Fibroblast of gingiva (primary cell): ENCODE results near the gene GANAB.
"Not testable (repeated sequence)": the region's sequence is repeated elsewhere in the genome, so short reads cannot be mapped to it uniquely, and the experiment has no call there.

ENCODE experiments used
- DNase-seq: peaks from one replicate; pipeline ENCODE4 v3.0.0-alpha.2; 2011; ENCODE audit warnings: low read depth

GANAB gene

DNA sequence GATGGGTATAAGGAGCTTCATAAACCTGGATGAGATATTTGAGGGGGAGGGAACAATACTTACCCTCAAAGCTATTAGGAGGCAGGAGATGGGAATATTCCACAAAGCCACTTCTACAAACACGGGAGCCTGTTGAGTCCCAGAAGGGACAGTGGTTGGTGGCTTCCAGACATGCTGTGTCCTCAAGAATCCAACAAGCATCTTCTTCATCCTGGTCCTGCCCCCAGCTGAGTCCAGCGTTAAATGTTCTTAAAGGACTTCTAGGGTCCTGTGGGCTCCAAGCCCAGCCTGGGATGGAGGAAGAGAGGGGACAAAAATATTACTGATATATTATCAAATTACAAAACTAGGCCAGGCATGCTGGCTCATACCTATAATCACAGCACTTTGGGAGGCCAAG, 21.0 kb upstream of the GANAB start:
- DNase-seq = no peak

DNA sequence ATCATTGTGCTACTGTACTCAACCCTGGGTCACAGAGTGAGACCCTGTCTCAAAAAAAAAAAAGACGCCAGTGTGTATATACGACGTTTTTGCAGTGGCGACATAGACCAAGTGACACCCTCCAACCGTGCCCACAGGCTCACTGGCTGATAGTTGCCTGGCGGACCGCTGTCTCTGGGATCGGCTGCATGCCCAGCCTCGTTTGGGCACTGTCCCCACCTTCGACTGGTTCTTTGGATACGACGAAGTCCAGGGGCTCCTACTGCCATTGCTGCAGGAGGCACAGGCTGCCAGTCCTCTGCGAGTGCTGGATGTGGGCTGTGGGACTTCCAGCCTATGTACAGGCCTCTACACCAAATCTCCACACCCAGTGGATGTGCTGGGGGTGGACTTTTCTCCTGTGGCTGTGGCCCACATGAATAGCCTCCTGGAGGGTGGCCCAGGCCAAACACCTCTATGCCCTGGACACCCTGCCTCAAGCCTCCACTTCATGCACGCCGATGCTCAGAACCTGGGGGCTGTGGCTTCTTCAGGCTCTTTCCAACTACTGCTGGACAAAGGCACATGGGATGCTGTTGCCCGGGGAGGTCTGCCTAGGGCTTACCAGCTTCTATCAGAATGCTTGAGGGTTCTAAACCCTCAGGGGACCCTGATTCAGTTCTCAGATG, 20.0 kb upstream of the GANAB start:
- DNase-seq = no peak

DNA sequence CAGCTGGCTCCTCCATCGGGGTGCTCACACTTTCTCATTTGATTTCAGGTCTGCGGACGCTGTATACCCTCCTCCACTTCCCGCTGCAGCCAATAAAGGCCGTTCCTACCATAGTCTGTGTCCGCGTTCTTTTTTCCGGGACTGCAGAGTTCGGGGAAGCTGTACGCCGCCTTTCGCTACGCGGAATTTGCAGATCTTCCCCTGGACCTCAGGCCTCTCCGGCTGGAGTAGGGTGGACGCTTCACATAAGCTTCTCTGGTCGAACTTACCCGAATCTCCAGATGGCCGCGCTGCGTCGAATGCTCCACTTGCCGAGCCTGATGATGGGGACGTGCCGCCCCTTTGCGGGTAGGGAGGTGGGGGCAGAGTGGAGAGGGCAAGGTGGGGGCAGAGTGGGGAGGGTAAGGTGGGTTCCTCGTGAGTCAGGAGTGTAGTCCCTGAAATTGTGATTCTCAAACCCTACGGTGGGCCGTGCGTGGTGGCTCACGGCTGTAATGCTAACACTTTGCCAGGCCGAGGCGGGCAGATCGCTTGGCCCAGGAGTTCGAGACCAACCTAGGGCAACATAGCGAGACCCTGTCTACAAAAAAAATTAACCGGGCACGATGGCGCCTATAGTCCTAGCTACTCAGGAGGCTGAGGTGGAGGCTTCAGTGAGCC, 19.3 kb upstream of the GANAB start:
- peak; percentile 56 for DNase-seq

DNA sequence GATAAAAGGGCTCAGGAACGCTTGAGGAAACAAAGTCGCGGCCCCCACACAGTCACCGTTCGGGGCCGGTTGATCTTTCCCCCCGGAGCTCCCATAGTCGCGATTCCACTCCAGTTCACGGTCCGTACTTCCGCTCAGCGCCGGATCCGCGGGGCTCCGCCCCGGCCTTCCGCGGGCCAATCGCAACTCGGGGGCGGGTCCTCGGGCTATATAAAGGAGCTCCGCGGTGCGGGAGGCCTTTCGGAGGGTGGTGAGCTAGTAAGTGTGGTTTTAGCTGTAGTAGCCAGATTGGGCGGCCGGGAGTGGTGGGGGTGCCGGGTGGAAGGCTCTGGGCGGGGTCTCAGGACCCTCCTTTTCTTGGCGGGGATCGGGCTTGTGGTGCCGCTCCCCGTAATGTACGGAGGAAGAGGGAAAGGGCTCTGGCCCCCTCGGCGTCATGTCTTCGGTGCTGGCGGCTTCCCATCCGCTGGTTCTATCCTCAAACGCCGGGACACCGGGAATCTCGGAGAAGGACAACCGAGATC, 18.7 kb upstream of the GANAB start, which contains the start of the genes C11orf98 and CSKMT:
TSS of gene C11orf98 (minus strand) at position 136 of the 524 bp plus-strand sequence. CDS start at position 95, 41 bp downstream.
TSS of gene CSKMT (plus strand) at position 238 of the 524 bp plus-strand sequence. CDS start 568 bp downstream, outside the sequence.
- DNase-seq = peak; percentile 94

DNA sequence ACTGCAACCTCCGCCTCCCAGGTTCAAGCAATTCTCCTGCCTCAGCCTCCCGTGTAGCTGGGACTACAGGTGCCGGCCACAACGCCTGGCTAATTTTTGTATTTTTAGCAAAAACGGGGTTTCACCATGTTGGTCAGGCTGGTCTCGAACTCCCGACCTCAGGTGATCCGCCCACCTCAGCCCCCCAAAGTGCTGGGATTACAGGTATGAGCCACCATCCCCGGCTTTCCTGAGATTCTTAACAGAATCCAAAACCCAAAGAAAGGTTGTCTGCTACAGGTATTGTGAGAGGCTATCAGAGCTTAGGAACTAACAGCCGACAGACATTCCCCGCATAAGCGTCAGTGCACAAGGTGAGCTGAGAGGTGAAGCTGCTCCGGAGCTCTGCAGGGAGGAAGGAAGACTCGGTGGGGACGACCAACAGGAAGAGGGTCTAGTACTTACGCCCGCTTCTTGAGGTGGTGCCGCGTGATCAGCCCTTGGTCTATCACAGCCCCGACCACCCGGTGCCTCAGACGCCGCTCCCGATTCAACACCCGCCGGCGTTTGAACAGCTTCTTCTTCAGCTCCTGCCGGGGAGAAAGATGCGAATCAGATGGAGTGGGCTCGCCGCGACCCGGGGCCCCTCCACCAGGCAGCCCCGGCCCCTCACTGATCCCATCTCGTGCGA, 18.1 kb upstream of the GANAB start:
- DNase-seq = no peak

DNA sequence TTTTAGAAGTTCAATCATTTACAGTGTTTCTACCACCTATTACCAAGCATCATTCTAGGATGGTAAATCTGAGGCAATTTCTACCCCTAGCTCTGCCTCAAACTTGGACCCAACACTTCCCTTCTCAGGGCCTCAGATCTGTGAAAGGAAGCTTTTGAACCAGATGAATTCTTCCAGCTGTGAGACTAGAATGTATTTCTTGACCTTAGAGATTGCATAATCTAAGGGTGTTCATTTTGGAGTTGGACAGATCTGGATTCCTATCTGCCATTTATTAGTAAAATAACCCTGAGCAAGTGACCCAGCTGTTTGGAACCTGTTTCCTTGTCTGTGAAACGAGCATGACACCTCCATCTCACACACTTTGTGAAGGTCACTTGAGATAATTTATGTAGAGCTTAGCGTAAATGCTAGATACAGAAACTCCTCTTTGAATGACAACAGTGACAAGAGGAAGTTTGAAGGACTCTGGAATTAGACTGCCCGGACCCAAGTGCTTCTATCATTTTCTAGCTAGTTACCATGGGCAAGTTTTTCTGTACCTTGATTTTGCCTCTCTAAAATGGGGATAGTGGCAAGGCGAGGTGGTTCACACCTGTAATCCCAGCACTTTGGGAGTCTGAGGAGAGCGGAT, 10.5 kb upstream of the GANAB start:
- no peak for DNase-seq

DNA sequence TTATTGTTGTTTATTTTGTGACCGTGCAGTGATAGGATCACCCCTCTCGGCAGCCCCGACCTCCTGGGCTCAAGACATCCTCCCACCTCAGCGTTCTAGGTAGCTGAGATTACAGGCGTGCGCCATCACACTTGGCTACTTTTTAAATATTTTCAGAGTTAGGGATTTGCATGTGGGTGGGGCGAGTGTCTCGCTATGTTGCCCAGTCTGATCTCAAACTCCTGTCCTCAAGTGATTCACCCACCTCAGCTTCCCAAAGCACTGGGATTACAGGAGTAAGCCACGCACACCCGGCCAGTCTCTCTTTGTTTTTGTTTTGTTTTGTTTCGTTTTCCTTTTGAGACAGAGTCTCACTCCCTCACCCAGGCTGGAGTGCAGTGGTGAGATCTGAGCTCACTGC, 7.9 kb upstream of the GANAB start:
- no peak for DNase-seq

DNA sequence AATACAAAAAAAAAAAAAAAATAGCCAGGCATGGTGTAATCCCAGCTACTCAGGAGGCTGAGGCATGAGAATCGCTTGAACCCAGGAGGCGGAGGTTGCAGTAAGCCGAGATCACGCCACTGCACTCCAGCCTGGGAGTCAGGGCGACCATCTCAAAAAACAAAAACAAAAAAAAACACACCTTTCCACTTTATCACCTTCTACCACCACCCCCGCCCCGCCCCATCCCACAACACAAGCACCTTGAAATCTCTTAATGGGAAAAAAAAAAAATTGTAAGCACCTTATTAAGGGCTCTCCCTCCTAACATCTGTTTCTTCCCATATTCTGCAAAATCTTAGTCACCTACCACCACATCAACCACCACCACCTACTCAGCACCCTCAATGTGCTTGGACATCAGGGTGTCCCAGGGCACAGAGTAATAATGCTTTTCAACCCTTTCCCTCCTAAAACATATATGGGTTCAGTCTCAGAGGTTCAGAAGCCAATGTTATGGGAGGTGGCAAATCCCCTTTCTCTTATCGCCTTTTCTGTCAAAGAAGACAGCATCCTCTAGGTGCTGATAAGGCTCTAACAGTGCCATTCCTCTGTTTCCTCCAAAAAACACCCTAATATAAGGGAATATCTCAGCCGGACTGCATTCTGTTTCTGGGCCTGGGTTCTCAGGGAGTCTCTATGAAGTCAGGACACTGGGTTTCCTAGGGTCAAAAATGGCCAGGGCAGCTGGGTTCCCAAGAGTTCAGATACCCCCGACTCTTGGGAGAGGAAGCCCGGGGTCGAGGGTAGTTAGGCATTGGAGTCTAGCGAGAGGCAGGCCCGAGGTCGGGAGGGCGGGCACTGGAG, 6.0 kb upstream of the GANAB start:
- DNase-seq = no peak

DNA sequence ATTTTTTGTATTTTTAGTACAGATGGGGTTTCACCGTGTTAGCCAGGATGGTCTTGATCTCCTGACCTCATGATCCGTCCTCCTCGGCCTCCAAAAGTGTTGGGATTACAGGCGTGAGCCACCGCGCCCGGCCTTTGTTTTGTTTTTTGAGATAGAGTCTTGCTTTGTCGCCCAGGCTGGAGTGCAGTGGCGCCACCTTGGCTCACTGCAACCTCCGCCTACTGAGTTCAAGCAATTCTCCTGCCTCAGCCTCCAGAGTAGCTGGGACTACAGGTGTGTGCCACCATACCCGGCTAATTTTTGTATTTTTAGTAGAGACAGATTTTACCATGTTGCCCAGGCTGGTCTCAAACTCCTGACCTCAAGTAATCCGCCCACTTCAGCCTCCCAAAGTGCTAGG, 3.9 kb upstream of the GANAB start:
- DNase-seq = not testable (repeated sequence)

DNA sequence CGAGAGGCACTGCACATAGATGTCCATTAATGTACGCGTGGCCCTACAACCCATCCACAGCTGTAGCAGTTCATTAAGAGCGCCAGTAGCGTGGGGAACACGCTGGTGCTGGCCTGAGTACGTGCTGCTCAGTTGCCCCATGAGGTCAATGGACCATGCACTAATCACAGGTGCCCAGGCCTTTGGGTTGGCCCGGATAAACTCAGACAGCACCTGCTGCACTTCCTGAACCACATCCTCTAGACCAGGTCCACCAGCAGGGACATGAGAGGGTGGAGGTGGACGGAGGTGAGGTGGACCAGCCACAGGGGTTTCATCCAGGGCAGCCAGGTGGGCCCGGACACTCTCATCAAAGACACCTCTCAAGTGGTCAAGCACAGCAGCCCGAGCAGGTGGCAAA, 3.1 kb upstream of the GANAB start:
- no peak for DNase-seq

DNA sequence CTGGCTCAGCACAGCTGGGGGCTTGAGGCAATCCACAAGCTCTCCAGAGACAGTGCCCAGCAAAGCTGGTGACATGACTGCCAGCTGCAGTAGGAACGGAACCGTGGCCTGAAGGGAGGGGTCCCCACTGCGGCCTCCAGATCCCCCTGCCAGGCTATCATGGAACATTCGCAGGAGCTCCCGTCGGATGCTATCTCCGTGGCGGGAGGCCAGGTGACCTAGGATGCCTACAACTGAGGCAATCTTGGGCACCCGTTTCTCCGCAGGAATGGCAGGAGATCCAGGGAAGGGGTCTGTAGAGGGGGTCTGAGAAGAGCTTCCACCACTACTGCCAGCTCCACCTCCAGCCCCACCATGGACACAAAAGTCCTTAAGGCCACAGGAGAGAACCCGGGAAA, 2.6 kb upstream of the GANAB start:
- DNase-seq = no peak

DNA sequence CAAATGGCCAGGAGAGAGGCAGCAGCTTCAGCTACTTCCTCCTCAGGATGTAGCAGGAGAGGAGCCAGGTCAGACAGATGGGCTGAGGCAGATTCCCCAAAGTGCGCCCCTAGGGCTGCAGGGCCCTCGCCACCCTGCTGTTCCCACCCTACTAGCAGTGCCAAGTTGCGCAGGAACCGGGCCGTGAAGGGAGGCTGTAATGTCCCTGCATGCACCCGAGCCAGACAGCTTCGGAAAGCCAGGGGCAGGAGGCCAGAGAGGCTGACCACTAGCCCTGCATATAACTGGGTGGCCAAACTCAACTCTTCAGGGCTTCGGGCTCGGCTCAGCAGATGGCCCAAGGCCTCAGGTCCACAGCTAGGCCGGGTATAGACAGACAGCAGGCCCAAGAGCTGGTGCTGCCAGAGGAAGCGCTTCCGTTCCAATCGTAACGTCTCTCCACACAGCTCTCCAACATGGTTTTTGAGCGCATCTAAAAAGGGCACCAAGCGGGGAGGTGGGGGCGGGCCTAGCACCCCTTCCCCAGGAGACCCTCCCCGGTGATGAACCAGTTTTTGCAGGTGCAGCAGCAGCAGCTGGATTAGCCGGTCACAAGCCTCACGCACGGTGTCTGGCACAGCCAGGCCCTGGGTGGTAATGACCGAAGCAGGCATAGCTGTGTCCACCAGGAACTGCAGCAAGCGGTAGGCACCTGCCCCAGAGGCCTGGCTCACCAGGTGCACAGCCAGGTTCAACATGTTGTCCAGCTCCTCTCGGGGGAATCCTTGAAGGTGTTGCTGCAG, 2.0 kb upstream of the GANAB start:
- no peak for DNase-seq

DNA sequence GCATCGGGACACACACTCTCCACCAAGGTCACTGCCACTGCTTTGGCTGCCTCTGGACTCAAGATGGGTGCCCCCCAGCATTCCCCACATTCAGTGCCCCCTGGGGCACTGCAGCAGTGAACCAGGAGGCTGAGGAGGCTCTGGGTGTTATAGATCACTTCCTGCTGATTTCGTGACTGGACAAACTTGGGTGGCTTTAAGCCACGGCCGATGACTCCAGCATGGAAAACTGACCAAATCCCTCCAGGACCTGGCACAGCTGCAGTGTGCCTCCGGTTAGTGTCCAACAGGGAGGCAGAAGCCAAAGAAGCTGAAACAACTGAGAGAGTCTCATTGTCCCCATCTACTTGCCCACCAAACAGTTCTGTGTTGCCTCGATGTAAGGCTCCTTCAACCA, 1.2 kb upstream of the GANAB start:
- DNase-seq = no peak

DNA sequence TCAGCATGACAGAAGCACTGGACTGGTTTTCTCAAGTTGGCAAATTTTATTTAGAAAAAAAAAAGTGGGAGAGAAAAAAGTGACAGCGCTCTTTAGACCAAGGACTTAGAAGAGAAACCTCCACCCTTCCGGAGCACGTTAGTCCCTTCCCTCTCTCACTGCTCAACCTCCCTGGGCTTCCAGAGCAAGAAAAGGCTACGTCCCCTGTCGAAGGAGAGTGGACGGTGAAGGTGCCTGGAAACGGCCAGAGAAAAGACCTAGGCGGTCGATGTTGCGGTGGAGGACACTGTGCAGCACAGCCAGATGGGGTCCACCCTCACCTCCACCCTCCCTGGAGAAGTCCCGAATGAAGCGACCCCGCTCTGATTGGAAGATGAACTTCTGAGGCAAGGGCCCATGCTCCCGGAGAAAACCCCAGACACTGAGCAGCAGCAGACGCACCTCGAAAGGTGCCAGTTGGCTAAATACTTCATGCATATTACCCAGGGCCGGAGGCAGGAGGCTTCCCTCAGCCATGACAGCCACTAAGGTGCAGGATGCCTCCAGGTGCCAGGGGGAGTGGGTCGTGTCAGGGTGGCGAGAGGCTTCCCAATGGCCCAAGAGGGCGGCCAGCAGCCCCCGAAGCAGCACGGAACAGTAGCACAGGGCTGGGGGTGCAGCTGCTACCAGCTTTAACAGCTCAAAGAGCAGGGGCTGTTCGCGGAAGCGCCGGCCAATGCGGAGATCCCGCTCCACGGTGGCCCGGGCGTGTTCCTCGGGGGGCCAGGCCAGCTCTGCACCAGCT, 604 bp upstream of the GANAB start:
- no peak for DNase-seq

DNA sequence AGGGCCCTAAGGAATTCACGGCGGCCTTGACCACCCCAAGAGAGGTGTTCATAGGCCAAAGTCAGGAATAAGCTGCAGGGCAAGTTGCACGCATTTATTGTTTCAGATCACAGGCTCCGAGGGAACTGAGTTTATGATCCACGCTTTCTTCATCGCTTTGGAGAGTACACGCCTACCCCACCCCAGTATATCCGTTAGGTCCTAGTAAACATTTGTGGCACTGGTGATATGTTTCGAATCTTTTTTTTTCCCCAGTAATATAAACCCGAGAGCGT, 805 bp downstream of the GANAB start:
- no peak for DNase-seq

DNA sequence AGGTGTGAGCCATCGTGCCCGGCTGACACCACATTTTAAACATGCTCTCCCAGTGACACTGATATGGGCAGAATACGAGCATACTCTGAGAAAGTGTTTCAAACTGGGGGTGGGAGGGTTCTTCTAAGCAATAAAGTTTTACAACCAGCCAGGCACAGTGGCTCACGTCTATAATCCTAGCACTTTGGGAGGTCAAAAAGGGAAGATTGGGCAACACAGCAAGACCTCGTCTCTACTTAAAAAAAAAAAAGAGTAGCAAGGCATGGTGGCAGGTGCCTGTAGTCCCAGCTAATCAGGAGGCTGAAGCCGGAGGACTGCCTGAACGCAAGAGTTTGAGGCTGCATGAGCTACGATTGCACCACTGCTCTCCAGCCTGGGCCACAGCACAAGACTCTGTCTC, 2.2 kb downstream of the GANAB start:
- no peak for DNase-seq

DNA sequence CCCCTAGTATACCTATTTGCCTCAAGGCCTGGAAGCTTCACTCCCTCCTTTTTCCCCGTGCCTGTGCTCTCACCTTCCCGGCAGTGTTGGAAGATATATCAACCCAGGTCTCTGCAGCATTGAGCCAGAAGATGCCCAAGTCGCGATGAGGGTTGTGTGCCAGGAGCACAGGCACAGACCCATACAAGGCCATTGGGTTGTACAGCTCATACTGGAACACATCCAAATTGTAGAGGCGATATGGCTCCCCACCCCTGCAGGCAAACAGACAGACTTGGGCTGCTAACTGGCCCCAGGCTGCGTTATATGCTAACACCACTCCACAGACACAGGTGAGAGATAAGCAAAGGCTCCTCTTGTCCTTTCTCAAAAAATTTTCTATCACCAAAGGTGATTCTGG, 13.9 kb downstream of the GANAB start:
- no peak for DNase-seq

DNA sequence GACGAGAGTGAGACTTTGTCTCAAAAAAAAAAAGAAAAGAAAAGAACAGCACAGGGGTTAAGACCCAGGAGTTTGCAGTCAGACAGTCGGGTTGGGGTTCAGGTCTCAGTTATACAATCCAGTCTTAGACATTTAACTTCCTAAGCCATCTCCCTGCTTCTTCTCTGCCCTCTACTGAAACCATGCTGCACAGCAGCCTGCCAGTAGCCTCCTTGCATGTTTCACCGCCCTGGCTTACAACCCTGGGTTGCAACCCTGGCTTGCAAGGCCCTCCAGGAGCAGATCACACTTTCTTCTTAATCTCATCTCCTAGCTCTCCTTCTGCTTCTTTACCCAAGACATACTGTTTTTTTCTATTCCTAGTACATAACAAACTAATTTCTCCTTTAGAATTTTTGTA, 18.7 kb downstream of the GANAB start:
- no peak for DNase-seq

DNA sequence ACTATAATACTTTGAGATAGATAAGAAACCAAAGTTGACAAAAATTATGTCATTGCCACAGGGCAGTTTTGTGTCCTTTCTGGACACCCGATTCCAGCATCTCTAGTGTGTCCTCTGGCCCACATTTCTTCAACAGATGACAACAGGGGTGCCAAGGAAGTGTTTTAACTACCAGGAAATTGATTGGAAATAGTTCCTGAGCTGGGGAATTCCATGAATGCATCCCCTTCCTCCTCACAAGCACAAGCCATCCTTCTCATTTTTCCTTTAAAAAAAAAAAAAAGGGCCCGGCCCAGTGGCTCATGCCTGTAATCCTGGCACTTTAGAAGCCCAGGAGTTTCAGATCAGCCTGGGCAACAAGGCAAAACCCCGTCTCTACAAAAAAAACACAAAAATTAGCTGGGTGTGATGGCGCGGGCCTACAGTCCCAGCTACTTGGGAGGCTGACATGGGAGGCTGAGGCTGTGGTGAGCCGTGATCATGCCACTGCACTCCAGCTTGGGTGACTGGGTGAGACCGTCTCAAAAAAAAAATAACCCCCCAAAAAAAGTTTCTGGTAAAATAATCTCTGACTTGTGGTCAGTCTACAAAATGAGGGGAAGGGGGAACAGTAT, 23.8 kb downstream of the GANAB start:
- no peak for DNase-seq
